ENCODE measurements around the gene GXYLT1. TPM values are rescaled to one million over a fixed set of nuclear protein-coding genes. Genes with fewer than 3 reads are reported as not detected.

The GXYLT1 gene
- total and polyA plus RNA-seq, 2 of the 13 experiments (the other 11 are each of a cell fraction or from before 2014, with no cell fraction given), result 7.8 to 17.0 TPM

GRCh38 chr12:42144408-42145196, at the start of gene GXYLT1 (continued):
- TF ChIP-seq ZNF407 (CRISPR knock-in tag; IDR thresholded peaks at IDR 0.05; ENCODE audit: not compliant biosample characterization) (peak; percentile 67), SMAD9 (CRISPR knock-in tag; IDR thresholded peaks at IDR 0.05) (no peak), HNRNPK (IDR thresholded peaks at IDR 0.05; ENCODE audit: low read depth, low read length, poor library complexity, severe bottlenecking) (peak; percentile 83), ZSCAN30 (CRISPR knock-in tag; IDR thresholded peaks at IDR 0.05) (no peak), BRCA1 (CRISPR knock-in tag; IDR thresholded peaks at IDR 0.05) (0 out of 2 replicates have a peak, but pooled peaks have one; percentile 57), ZNF781 (CRISPR knock-in tag; IDR thresholded peaks at IDR 0.05; ENCODE audit: borderline replicate concordance, not compliant biosample characterization) (no peak), HOXD1 (CRISPR knock-in tag; IDR thresholded peaks at IDR 0.05) (no peak), CBX2 (IDR thresholded peaks at IDR 0.05; ENCODE audit: low read depth, low read length) (no peak), CBX2 (CRISPR knock-in tag; IDR thresholded peaks at IDR 0.05; ENCODE audit: low read depth) (no peak), PBX2 (CRISPR knock-in tag; IDR thresholded peaks at IDR 0.05) (no peak), CENPT (CRISPR knock-in tag; IDR thresholded peaks at IDR 0.05; ENCODE audit: low read depth) (no peak), FOXM1 (CRISPR knock-in tag; IDR thresholded peaks at IDR 0.05) (no peak), AGO1 (IDR thresholded peaks at IDR 0.05; ENCODE audit: low read depth, low read length, poor library complexity, severe bottlenecking) (peak; percentile 67), ZNF44 (CRISPR knock-in tag; IDR thresholded peaks at IDR 0.05) (peak; percentile 81; the same call in 1 of the 2 replicates), CEBPG (CRISPR knock-in tag; IDR thresholded peaks at IDR 0.05) (peak; percentile 64), TFAP4 (IDR thresholded peaks at IDR 0.05; ENCODE audit: borderline replicate concordance, low read depth) (no peak), JUNB (CRISPR knock-in tag; IDR thresholded peaks at IDR 0.05; ENCODE audit: borderline replicate concordance) (no peak), SUZ12 (IDR thresholded peaks at IDR 0.05; ENCODE audit: low read depth, low read length) (no peak), PHF8 (CRISPR knock-in tag; IDR thresholded peaks at IDR 0.05) (peak; percentile 81), SMARCE1 (IDR thresholded peaks at IDR 0.05; ENCODE audit: borderline replicate concordance) (no peak)

All from HepG2 (cell line).